GM19240 (cell line): ENCODE results near the gene LST1.

Experiments
- DNase-seq: peaks from one replicate; pipeline ENCODE4 v3.0.0; 2011; ENCODE audit warnings: low spot score; ENCODE audit not compliant: insufficient read length

LST1 gene

GRCh38 chr6:31619805-31620585 is 33.9 kb downstream of the LST1 start:
- peak; percentile 79 for DNase-seq

- DNase-seq = peak; percentile 50
These were observed 34.7 kb downstream of the LST1 start, which contains the start of gene PRRC2A for GRCh38 chr6:31620586-31621319. TSS of gene PRRC2A (plus strand) at chr6:31620715. CDS start at chr6:31622790, 2,075 bp downstream.

- no peak for DNase-seq
These were observed 35.4 kb downstream of the LST1 start for GRCh38 chr6:31621320-31621939.

GRCh38 chr6:31621991-31622390 is 35.9 kb downstream of the LST1 start:
- DNase-seq = no peak

GRCh38 chr6:31622684-31623091 is 36.6 kb downstream of the LST1 start:
- DNase-seq = no peak

GRCh38 chr6:31624070-31624469 is 38.0 kb downstream of the LST1 start:
- no peak for DNase-seq

- DNase-seq = no peak
These were observed 40.9 kb downstream of the LST1 start for GRCh38 chr6:31626952-31627351.

GRCh38 chr6:31627690-31628287 is 41.7 kb downstream of the LST1 start:
- DNase-seq = no peak

- no peak for DNase-seq
These were observed 42.9 kb downstream of the LST1 start for GRCh38 chr6:31629014-31629413.

GRCh38 chr6:31630177-31630934 is 44.3 kb downstream of the LST1 start:
- DNase-seq = no peak

- no peak for DNase-seq
These were observed 45.1 kb downstream of the LST1 start for GRCh38 chr6:31631209-31631608.

- no peak for DNase-seq
These were observed 45.7 kb downstream of the LST1 start for GRCh38 chr6:31631681-31632278.

GRCh38 chr6:31632279-31632946 is 46.3 kb downstream of the LST1 start:
- DNase-seq = no peak

GRCh38 chr6:31633447-31633846 is 47.4 kb downstream of the LST1 start:
- no peak for DNase-seq

GRCh38 chr6:31634131-31634530 is 48.1 kb downstream of the LST1 start:
- no peak for DNase-seq

- no peak for DNase-seq
These were observed 49.0 kb downstream of the LST1 start for GRCh38 chr6:31634969-31635575.

- DNase-seq = no peak
These were observed 50.9 kb downstream of the LST1 start for GRCh38 chr6:31636698-31637596.
